Activated T-helper 1 cell treated with anti-CD3 and anti-CD28 coated beads, Interleukin-2, amount 50 U/mL, for 16 hours (primary cell): ENCODE data around the gene CYTH1.

ENCODE experiments used
- DNase-seq, 2 donors: peaks; one replicate each; pipeline ENCODE4 v3.0.0-alpha.2; 2020; ENCODE audit warnings: low read depth in 1 of 2, low spot score in 1 of 2

CYTH1 gene

GRCh38 chr17:78781893-78782304 lies at the start of gene CYTH1:
Gene CYTH1 (minus strand): TSS chr17:78782273. CDS start chr17:78782223, 50 bp downstream.
- DNase-seq, result no peak

GRCh38 chr17:78829477-78829876 lies 47.4 kb upstream of the CYTH1 start:
- no peak for DNase-seq

GRCh38 chr17:78828470-78829185 lies 46.6 kb upstream of the CYTH1 start:
- DNase-seq, result no peak

GRCh38 chr17:78826836-78827509 lies 44.9 kb upstream of the CYTH1 start:
- no peak for DNase-seq

- no peak for DNase-seq
These were observed 44.3 kb upstream of the CYTH1 start for GRCh38 chr17:78826421-78826820.

- no peak for DNase-seq
These were observed 43.6 kb upstream of the CYTH1 start for GRCh38 chr17:78825696-78826095.

GRCh38 chr17:78824240-78824639 lies 42.2 kb upstream of the CYTH1 start:
- no peak for DNase-seq

- no peak for DNase-seq
These were observed 41.4 kb upstream of the CYTH1 start for GRCh38 chr17:78823282-78824046.

GRCh38 chr17:78822552-78822951 lies 40.5 kb upstream of the CYTH1 start:
- no peak for DNase-seq

GRCh38 chr17:78821961-78822360 lies 39.9 kb upstream of the CYTH1 start:
- DNase-seq, result no peak

- DNase-seq, result no peak
These were observed 38.8 kb upstream of the CYTH1 start for GRCh38 chr17:78820841-78821240.

- no peak for DNase-seq
These were observed 38.0 kb upstream of the CYTH1 start for GRCh38 chr17:78819806-78820792.

- DNase-seq, result no peak
These were observed 37.3 kb upstream of the CYTH1 start for GRCh38 chr17:78819402-78819801.

- peak in 1 of 2 donors; percentile 21 for DNase-seq
These were observed 36.9 kb upstream of the CYTH1 start for GRCh38 chr17:78818932-78819331.

- no peak for DNase-seq
These were observed 36.2 kb upstream of the CYTH1 start for GRCh38 chr17:78818152-78818846.

- DNase-seq, result peak; percentile 27 to 66
These were observed 35.0 kb upstream of the CYTH1 start for GRCh38 chr17:78817123-78817522.

GRCh38 chr17:78815696-78816095 lies 33.6 kb upstream of the CYTH1 start:
- no peak for DNase-seq

GRCh38 chr17:78812855-78813254 lies 30.8 kb upstream of the CYTH1 start:
- no peak for DNase-seq

GRCh38 chr17:78808163-78808562 lies 26.1 kb upstream of the CYTH1 start:
- no peak for DNase-seq

GRCh38 chr17:78806451-78806850 lies 24.4 kb upstream of the CYTH1 start:
- no peak for DNase-seq
